NCI-H524 treated with DMSO at 0.1 percent for 48 hours (cell line): ENCODE data around the gene PDIA6.
A peak's percentile ranks its signal among the peaks of the same experiment; 100 is the strongest.
"Not testable (repeated sequence)": the region's sequence is repeated elsewhere in the genome, so short reads cannot be mapped to it uniquely, and the experiment has no call there.

Source experiments
- DNase-seq: peaks from one replicate; lab custom pipeline; 2025; lab: John Stamatoyannopoulos, UW

PDIA6 gene

DNA sequence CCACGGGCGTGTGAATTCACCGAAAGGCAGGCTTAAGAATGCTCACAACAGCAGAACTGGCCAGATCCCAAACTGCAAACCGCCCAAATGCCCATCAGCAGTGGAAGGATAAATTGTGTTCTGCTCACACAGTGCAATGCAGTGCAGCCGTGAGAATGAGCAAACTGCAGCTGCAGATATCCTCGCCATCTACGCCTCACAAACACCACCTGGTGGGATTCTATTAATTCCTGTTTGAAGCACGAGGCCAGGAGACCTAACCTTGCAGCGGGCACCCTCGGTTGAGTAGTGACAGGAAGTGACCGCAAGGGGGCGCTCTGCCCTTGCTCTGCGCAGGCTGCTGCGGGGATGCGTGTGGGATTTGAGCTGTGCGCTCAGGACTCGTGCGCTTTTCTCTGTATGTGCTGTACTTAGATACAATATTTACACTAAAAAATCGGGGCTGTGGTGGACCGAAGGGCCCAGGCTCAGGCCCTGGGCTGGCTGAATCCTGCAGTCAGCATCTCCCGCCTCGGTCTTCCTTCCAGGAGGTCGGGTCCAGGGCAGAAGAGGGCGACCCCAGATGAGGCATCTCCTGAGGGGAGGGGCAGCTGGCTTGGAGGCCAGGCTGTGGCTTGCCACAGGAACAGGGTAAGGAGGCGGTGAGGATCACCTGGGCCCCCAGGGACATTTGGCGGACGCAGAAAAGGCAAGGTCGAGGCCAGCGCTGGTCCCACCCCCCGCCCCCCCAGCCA, 19.8 kb upstream of the PDIA6 start:
- DNase-seq, result peak; percentile 61

- DNase-seq, result no peak
These were observed 18.9 kb upstream of the PDIA6 start for GRCh38 chr2:10831400-10831985.

- DNase-seq, result no peak
These were observed 18.2 kb upstream of the PDIA6 start for GRCh38 chr2:10830641-10831399.

DNA sequence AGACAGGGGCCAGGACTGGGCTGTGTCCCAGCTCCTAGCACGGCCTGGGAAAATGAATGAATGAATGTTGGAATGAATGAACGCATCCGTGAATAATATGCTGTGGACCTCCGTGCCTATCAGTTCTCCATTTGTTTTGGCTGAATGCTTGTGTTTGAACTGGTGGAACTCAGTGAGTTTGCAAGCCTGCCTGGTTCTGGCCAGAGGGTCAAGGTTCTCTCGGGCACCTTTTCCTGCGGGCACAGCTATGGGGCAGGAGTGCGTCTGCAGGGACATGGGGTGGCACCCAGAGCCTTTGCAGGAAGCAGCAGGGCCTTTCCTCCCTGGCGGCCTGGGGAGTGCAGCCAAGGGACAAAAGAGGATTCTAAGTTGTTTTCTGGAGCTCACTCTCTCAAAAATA, 17.6 kb upstream of the PDIA6 start:
- no peak for DNase-seq

- no peak for DNase-seq
These were observed 16.7 kb upstream of the PDIA6 start for GRCh38 chr2:10829299-10829698.

DNA sequence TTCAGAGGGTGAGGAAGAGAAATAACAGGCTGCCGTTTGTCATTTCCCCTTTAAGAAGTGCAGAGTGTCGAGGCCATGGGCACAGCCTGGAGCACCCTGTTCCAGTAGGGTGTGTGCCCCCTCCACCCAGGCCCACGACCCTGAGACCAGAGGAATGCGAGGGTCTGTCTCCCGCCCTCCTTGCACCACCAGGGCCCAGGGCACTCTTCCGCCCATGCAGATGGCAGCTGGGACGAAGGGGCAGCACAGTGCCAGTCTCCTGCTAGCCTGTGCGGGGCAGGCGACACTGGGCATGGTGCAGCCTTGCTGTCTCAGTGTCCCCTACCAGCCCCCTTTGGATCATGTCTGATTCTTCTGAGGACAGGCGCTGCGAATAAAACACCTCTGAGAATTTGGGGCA, 15.8 kb upstream of the PDIA6 start:
- DNase-seq, result no peak

GRCh38 chr2:10826625-10827024, 14.0 kb upstream of the PDIA6 start:
- no peak for DNase-seq

DNA sequence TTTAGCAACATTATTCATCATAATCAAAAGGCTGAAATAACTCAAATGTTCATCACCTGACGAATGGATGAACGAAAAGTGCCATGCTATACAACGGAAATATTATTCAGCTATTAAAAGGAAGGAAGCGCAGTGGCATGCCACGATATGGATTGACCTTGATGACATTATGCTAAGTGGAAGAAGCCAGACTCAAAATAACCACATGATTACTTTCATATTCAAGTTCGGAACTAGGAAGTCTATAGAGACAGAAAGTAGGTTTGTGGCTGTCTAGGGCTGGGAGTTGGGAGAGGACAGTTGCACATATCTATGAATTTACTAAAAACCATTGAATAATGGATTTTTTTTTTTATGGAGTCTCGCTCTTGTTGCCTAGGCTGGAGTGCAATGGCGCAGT, 13.4 kb upstream of the PDIA6 start:
- DNase-seq, result no peak

DNA sequence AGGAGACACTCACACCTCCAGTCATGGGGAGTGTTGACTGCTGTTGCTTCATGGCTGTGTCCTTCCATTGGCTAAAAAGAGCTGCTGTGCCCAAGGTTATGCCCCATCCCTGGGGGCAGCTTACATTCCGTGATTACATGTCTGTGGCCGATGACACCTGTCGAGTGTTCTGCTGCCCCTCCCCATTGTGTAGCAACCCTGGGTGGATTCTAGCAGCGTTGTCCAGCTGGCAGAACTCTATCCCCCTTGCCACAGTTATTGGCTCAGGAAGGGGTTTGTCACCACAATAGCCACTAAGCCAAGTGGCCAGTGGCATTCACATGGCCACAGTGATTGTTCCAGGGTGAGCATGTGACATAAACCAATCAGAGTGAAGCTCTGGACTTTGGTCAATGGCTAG, 11.6 kb upstream of the PDIA6 start:
- no peak for DNase-seq

DNA sequence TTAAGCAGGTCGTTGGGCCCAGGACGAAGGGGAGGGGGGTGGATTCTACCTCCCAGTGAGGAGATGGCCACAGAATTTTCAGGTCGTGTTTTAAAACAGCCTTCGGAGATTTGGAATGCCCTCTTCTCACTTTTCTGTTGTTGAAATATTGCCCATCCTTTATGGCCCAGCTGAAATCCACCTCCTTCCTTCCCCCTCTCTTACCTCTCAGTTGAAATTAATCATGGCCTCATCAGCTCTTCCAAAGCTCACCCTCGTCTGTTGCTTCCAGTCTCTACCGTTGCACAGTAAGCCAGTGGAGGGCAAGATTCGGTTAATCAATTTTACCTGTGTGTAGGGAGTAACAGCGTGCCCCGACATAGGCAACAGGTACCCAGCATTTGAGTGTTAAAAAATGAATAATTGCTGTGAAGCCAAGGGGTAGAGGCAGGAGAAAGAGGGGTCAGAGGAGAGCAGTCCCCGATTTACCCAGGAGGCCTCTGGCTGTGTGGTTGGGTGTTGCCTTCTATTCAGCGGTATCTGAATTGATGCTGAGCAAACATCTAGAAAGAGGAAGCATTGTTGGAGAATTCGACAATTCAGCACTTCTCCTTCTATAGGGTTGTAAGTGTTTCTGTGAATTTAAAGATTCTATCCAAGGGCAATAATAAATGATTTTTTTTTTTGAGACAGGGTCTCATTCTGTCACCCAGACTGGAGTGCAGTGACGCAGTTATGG, 8.6 kb upstream of the PDIA6 start:
- no peak for DNase-seq

DNA sequence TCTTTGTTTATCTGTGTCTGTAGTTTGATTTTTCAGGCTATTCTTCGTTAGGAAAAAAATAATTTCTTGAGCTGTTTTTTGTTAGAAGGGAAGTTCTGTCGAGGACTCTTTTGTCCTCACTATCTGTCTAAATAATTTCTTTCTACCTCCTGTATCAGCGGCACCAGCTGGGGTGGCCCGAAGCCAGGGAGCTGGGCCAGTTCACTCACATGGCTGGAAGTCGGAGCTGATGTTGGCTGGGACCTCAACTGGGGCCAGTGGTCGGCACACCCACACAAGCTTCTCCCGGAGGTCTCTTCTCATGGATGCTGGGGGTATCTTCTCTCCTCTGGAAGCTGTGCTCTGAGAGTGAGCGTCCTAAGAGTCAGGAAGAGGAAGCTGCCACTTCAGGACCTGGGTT, 8.0 kb upstream of the PDIA6 start:
- DNase-seq, result no peak

- no peak for DNase-seq
These were observed 7.2 kb upstream of the PDIA6 start for GRCh38 chr2:10819714-10820314.

DNA sequence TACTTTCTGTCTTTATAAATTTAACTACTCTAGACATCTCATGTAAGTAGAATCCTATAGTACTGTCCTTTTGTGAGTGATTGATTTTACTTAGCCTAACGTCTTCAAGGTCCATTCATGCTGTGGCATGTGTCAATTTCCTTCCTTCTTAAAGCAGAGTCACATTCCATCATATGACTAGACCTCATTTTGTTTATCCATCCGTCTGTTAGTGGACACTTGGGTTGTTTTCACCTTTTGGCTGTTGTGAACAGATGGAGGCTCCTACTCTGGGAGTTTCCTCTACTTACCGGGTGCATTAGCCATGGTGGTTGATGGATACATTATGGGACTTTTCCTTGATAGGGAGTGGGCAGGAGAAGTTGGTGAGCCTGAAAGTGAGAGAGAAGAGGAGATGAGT, 6.4 kb upstream of the PDIA6 start:
- DNase-seq, result no peak

- DNase-seq, result not testable (repeated sequence)
These were observed 5.7 kb upstream of the PDIA6 start for GRCh38 chr2:10818305-10818704.

GRCh38 chr2:10817413-10817812, 4.8 kb upstream of the PDIA6 start:
- DNase-seq, result no peak

GRCh38 chr2:10814571-10815331, 2.2 kb upstream of the PDIA6 start:
- no peak for DNase-seq

GRCh38 chr2:10814142-10814541, 1.6 kb upstream of the PDIA6 start:
- DNase-seq, result no peak

GRCh38 chr2:10813163-10814138, 866 bp upstream of the PDIA6 start:
- not testable (repeated sequence) for DNase-seq

DNA sequence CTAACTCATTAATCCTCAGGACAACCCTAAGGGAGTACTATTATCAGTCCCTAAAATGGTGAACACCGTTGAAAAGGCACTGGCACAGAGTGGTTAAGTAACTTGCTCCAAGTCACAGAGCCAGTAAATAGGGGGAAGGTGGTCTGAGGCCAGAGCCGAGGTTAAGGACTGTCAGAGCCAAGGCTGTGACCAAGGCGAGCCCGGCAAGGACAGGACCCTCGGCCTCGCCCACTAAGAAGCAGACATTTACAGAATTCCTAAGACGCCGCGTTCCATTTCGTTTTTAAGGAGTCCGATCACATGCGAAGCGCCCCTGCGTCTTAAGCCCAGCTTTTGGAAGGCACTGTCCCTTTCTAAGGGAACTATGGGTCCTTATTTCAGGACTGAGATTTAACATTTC, 1.1 kb downstream of the PDIA6 start:
- DNase-seq, result no peak
